Activated B cell treated with CpG ODN at 0.5 μM for 24 hours (primary cell): ENCODE data around the gene AFTPH. TPM values are rescaled to one million over a fixed set of nuclear protein-coding genes. Genes with fewer than 3 reads are reported as not detected.

Experiments used
- ATAC-seq: fragments of 200-7000 bp; cut with Tn5 transposase; one replicate; pipeline ENCODE4 v1.10.0; 2021; ENCODE audit warnings: low read depth, mild to moderate bottlenecking, moderate library complexity
- CTCF ChIA-PET: fragments of 350-600 bp; sonication (Branson Sonifier 250); formaldehyde crosslinking; loops from one replicate; lab custom pipeline; 2021; ENCODE audit warnings: antibody characterized with exemption; lab: Charles Lee
- POLR2A ChIA-PET: fragments of 350-600 bp; sonication (Branson Sonifier 250); formaldehyde crosslinking; loops from one replicate; lab custom pipeline; 2021; ENCODE audit warnings: antibody characterized with exemption; lab: Charles Lee
- DNase-seq: peaks from one replicate; pipeline ENCODE4 v3.0.0; 2022
- H3K27ac Mint-ChIP-seq: one replicate; pipeline ENCODE4 v1.8.0; 2020; ENCODE audit warnings: mixed read lengths
- H3K27me3 Mint-ChIP-seq: one replicate; pipeline ENCODE4 v1.8.0; 2021; ENCODE audit warnings: mixed read lengths
- H3K36me3 Mint-ChIP-seq: one replicate; pipeline ENCODE4 v1.8.0; 2021; ENCODE audit warnings: low read depth, mixed read lengths
- H3K4me1 Mint-ChIP-seq: one replicate; pipeline ENCODE4 v1.8.0; 2021; ENCODE audit warnings: mixed read lengths
- H3K4me3 Mint-ChIP-seq: one replicate; pipeline ENCODE4 v1.8.0; 2020; ENCODE audit warnings: mild to moderate bottlenecking, mixed read lengths
- H3K9me3 Mint-ChIP-seq: one replicate; pipeline ENCODE4 v1.8.0; 2020; ENCODE audit warnings: mixed read lengths
- CTCF ChIP-seq: fragments of 200-600 bp; IDR thresholded peaks from one replicate; pipeline ENCODE4 v1.8.0; 2022; ENCODE audit warnings: antibody characterized with exemption, mild to moderate bottlenecking
- intact Hi-C: fragments of 100-400 bp; cut with micrococcal nuclease; formaldehyde crosslinking; loops from one replicate; pipeline ENCODE4 v1.15.1; 2024
- total RNA-seq: library from RNA; stranded (reverse); gene quantifications from 2 replicates; pipeline ENCODE4 v1.2.3, GENCODE V29; 2022

The AFTPH gene
- total RNA-seq, 1 donor from 2014 or later = 81.3 TPM

- intact Hi-C loops = loop anchor here (1.0 to 10.0 kb wide), 11 partner anchors 20 to 988 kb away; no protein-coding TSS in a partner anchor
- CTCF ChIA-PET = interaction anchor here (0.6 to 2.9 kb wide), 38 partner anchors 10 to 577 kb away, joined by 3 to 25 read pairs (median 4); partner anchors contain the start of genes AFTPH and SERTAD2
- peaks cover 80% of the 10 kb centered on the region for H3K36me3 Mint-ChIP-seq
Observed at GRCh38 chr2:64586883-64587481, 62.9 kb downstream of the AFTPH start.

GRCh38 chr2:64587561-64587960 lies 63.4 kb downstream of the AFTPH start:
- no peak for ATAC-seq
- H3K4me1 Mint-ChIP-seq = peaks cover 11% of the 10 kb centered on the region
- no peak overlapping the region for H3K27ac Mint-ChIP-seq
- H3K36me3 Mint-ChIP-seq = peaks cover 80% of the 10 kb centered on the region
- no peak overlapping the region for H3K4me3 Mint-ChIP-seq
- DNase-seq = no peak
- ChIA-PET CTCF (interaction anchor here (0.6 to 2.9 kb wide), 32 partner anchors 9 to 576 kb away, joined by 3 to 25 read pairs (median 4); partner anchors contain the start of genes AFTPH and SERTAD2), POLR2A (interaction anchor here (0.7 to 2.0 kb wide), 7 partner anchors 55 to 401 kb away, joined by 3 to 9 read pairs (median 5); partner anchors contain the start of genes AFTPH and SERTAD2)
- H3K27me3 Mint-ChIP-seq = no peaks in the 10 kb centered on the region
- no peak for TF ChIP-seq CTCF
- no peaks in the 10 kb centered on the region for H3K9me3 Mint-ChIP-seq
- intact Hi-C loops = loop anchor here (1.0 to 10.0 kb wide), 11 partner anchors 19 to 987 kb away; no protein-coding TSS in a partner anchor

More at GRCh38 chr2:64586883-64587481, 62.9 kb downstream of the AFTPH start:
- Mint-ChIP-seq H3K27me3 (no peaks in the 10 kb centered on the region), H3K27ac (peak overlapping the region; percentile 50), H3K4me3 (no peak overlapping the region), H3K4me1 (peaks cover 17% of the 10 kb centered on the region), H3K9me3 (no peaks in the 10 kb centered on the region)
- POLR2A ChIA-PET = interaction anchor here (0.7 to 2.0 kb wide), 7 partner anchors 56 to 401 kb away, joined by 3 to 9 read pairs (median 5); partner anchors contain the start of genes AFTPH and SERTAD2
- DNase-seq = no peak
- TF ChIP-seq CTCF = peak; percentile 77
- ATAC-seq = peak; percentile 62

- H3K36me3 Mint-ChIP-seq = peaks cover 66% of the 10 kb centered on the region
- CTCF ChIA-PET = interaction anchor here (2.0 to 2.3 kb wide), 2 partner anchors 276 to 282 kb away, joined by 6 read pairs; no protein-coding TSS in a partner anchor
- intact Hi-C loops = no loop called here
- no peak overlapping the region for H3K4me3 Mint-ChIP-seq
- POLR2A ChIA-PET = no interaction called here
- H3K27ac Mint-ChIP-seq = no peak overlapping the region
- peaks cover 7% of the 10 kb centered on the region for H3K4me1 Mint-ChIP-seq
- no peaks in the 10 kb centered on the region for H3K27me3 Mint-ChIP-seq
- H3K9me3 Mint-ChIP-seq = no peaks in the 10 kb centered on the region
- no peak for TF ChIP-seq CTCF
- ATAC-seq = no peak
- DNase-seq = no peak
Observed at GRCh38 chr2:64591188-64591587, 67.1 kb downstream of the AFTPH start.

GRCh38 chr2:64593035-64593655 lies 69.0 kb downstream of the AFTPH start:
- DNase-seq = no peak
- ChIA-PET CTCF (interaction anchor here (0.8 kb wide), 1 partner anchor 280 kb away, joined by 3 read pairs; no protein-coding TSS in a partner anchor), POLR2A (no interaction called here)
- Mint-ChIP-seq H3K27me3 (no peaks in the 10 kb centered on the region), H3K4me3 (no peak overlapping the region), H3K9me3 (no peaks in the 10 kb centered on the region), H3K36me3 (peaks cover 50% of the 10 kb centered on the region), H3K4me1 (no peaks in the 10 kb centered on the region), H3K27ac (no peak overlapping the region)
- intact Hi-C loops = no loop called here
- no peak for TF ChIP-seq CTCF
- no peak for ATAC-seq
